OCI-LY7 (cell line): ENCODE data around the gene KHSRP.

Source experiments
- EZH2phosphoT487 ChIP-seq: fragments of 200-600 bp; sonication (generic); IDR thresholded peaks from 2 replicates; pipeline ENCODE4 v1.6.1; 2018; ENCODE audit warnings: low read depth, borderline replicate concordance, mild to moderate bottlenecking, mixed run types, antibody characterized with exemption, low read length, moderate library complexity, mixed read lengths
- TF ChIP-seq, protein P1 (sequence below): fragments of 200-600 bp; sonication (generic); conservative IDR thresholded peaks from 2 replicates; pipeline ENCODE4 v1.5.1; 2014; ENCODE audit warnings: mild to moderate bottlenecking, antibody characterized with exemption, low read length, moderate library complexity, mixed read lengths

DNA sequence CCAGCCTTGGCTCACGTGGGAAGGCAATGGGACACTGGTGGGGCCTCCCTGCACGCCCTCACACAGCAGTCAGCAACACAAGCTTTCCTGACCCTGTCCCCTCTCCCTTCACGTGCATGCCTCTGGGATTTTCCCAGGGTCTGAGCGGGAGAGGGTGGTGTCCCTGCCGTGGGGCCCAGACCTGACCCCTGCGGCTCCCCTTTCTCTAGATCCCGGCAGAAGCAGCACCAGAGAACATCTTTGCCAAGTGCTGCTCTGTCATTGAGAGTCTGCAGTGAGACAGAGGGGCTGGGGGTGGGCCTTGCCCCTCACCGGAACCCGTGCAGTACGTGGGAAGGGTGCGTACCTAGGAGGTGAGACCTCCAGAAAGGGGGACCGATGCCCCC, 12.6 kb downstream of the KHSRP start:
- TF ChIP-seq, protein P1, sequence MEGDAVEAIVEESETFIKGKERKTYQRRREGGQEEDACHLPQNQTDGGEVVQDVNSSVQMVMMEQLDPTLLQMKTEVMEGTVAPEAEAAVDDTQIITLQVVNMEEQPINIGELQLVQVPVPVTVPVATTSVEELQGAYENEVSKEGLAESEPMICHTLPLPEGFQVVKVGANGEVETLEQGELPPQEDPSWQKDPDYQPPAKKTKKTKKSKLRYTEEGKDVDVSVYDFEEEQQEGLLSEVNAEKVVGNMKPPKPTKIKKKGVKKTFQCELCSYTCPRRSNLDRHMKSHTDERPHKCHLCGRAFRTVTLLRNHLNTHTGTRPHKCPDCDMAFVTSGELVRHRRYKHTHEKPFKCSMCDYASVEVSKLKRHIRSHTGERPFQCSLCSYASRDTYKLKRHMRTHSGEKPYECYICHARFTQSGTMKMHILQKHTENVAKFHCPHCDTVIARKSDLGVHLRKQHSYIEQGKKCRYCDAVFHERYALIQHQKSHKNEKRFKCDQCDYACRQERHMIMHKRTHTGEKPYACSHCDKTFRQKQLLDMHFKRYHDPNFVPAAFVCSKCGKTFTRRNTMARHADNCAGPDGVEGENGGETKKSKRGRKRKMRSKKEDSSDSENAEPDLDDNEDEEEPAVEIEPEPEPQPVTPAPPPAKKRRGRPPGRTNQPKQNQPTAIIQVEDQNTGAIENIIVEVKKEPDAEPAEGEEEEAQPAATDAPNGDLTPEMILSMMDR: no peak
- no peak for TF ChIP-seq EZH2phosphoT487
